GM23248 (cell line): ENCODE results near the gene NACC2. TPM values are rescaled to one million over a fixed set of nuclear protein-coding genes. Genes with fewer than 3 reads are reported as not detected.
A peak's percentile ranks its signal among the peaks of the same experiment; 100 is the strongest.

Experiments used
- DNase-seq: peaks from one replicate; pipeline ENCODE4 v3.0.0-alpha.2; 2015
- H2AFZ ChIP-seq: fragments of 200-600 bp; sonication (generic); 2 replicates; pipeline ENCODE4 v1.6.1; 2016; ENCODE audit warnings: antibody characterized with exemption
- H3F3A ChIP-seq: fragments of 200-600 bp; sonication (generic); 2 replicates; pipeline ENCODE4 v1.6.1; 2016; ENCODE audit warnings: mild to moderate bottlenecking, antibody characterized with exemption, mixed run types; ENCODE audit not compliant: insufficient read depth
- H3K27ac ChIP-seq: fragments of 200-600 bp; sonication (generic); 2 replicates; pipeline ENCODE4 v1.5.1; 2016; ENCODE audit warnings: mild to moderate bottlenecking
- H3K27me3 ChIP-seq: fragments of 200-600 bp; sonication (generic); replicated peaks from 2 replicates; pipeline ENCODE4 v1.6.1; 2016; ENCODE audit warnings: mild to moderate bottlenecking; ENCODE audit not compliant: insufficient read depth
- H3K36me3 ChIP-seq: fragments of 200-600 bp; sonication (generic); 2 replicates; pipeline ENCODE4 v1.6.1; 2016; ENCODE audit warnings: low read depth, mild to moderate bottlenecking
- H3K4me1 ChIP-seq: fragments of 200-600 bp; sonication (generic); 2 replicates; pipeline ENCODE4 v1.6.1; 2016; ENCODE audit warnings: mild to moderate bottlenecking; ENCODE audit not compliant: insufficient read depth
- H3K4me2 ChIP-seq: fragments of 200-600 bp; sonication (generic); one replicate; pipeline ENCODE4 v1.6.1; 2016; ENCODE audit warnings: mild to moderate bottlenecking; ENCODE audit not compliant: unreplicated experiment
- H3K4me3 ChIP-seq: fragments of 200-600 bp; sonication (generic); 2 replicates; pipeline ENCODE4 v1.5.1; 2016; ENCODE audit warnings: mild to moderate bottlenecking
- H3K79me2 ChIP-seq: fragments of 200-600 bp; sonication (generic); 2 replicates; pipeline ENCODE4 v1.6.1; 2016; ENCODE audit warnings: mild to moderate bottlenecking; ENCODE audit not compliant: insufficient read depth
- H3K9ac ChIP-seq: fragments of 200-600 bp; sonication (generic); 2 replicates; pipeline ENCODE4 v1.6.1; 2016; ENCODE audit warnings: mild to moderate bottlenecking
- H3K9me2 ChIP-seq: fragments of 200-600 bp; sonication (generic); 2 replicates; pipeline ENCODE4 v1.6.1; 2016; ENCODE audit warnings: mixed run types, mild to moderate bottlenecking, moderate library complexity; ENCODE audit not compliant: insufficient read depth
- H3K9me3 ChIP-seq: fragments of 200-600 bp; sonication (generic); one replicate; pipeline ENCODE4 v1.6.1; 2017; ENCODE audit warnings: low read depth
- H4K20me1 ChIP-seq: fragments of 200-600 bp; sonication (generic); 2 replicates; pipeline ENCODE4 v1.6.0; 2016; ENCODE audit not compliant: insufficient read depth
- EZH2 ChIP-seq: fragments of 200-600 bp; sonication (generic); IDR thresholded peaks from 2 replicates; pipeline ENCODE4 v1.6.1; 2018; ENCODE audit warnings: antibody characterized with exemption, mild to moderate bottlenecking; ENCODE audit not compliant: insufficient read depth, poor library complexity, severe bottlenecking
- EZH2phosphoT487 ChIP-seq: fragments of 200-600 bp; sonication (generic); IDR thresholded peaks from 2 replicates; pipeline ENCODE4 v1.6.1; 2018; ENCODE audit warnings: antibody characterized with exemption, moderate library complexity, mild to moderate bottlenecking, low read depth; ENCODE audit not compliant: insufficient read depth
- WGBS, 2 experiments: methylation state at CpG; one replicate each; pipeline ENCODE4 v1.1.6; 2015 to 2017; ENCODE audit warnings: low lambda C conversion rate in 2 of 2, low coverage in 1 of 2; ENCODE audit errors: missing lambda C conversion rate in 2 of 2; 5-methylcytosine and 5-hydroxymethylcytosine counted together
- in situ Hi-C: fragments of 300-500 bp; cut with MboI; formaldehyde crosslinking; loops from 2 replicates; pipeline ENCODE4 v1.15.0; 2020
- polyA plus RNA-seq: library from polyadenylated mRNA; unstranded; fragments of >200 nt; fragmentation: Nextera tagmentation; extraction: Ambion mirVana; gene quantifications from 2 replicates; pipeline ENCODE4 v1.2.1, GENCODE V29; 2016
- total RNA-seq: library from RNA; depleted of rRNA; stranded (reverse); fragments of >200 nt; shearing (Covaris generic); gene quantifications from 2 replicates; pipeline ENCODE4 v1.2.3, GENCODE V29; 2014

NACC2 gene
- total and polyA plus RNA-seq, 2 experiments from 2014 or later = 5.3 to 30.7 TPM

GRCh38 chr9:136140046-136140445 lies 45.0 kb upstream of the NACC2 start:
- Histone ChIP-seq H3K4me1 (no peaks in the 10 kb centered on the region), H3K79me2 (no peaks in the 10 kb centered on the region), H3K9me2 (no peaks in the 10 kb centered on the region), H2AFZ (no peak overlapping the region), H3K27ac (no peak overlapping the region), H4K20me1 (no peaks in the 10 kb centered on the region), H3K9ac (no peak overlapping the region), H3K4me2 (no peak overlapping the region), H3K9me3 (no peaks in the 10 kb centered on the region), H3K27me3 (peaks cover 26% of the 10 kb centered on the region), H3K4me3 (no peak overlapping the region), H3K36me3 (no peaks in the 10 kb centered on the region), H3F3A (no peaks in the 10 kb centered on the region)
- DNase-seq = no peak
- WGBS, 2 experiments = 78 to 87% methylated on average over 5 of the region's 5 CpGs
- in situ Hi-C loops = no loop called here
- TF ChIP-seq EZH2 (no peak), EZH2phosphoT487 (no peak)

- WGBS, 2 experiments = 11 to 12% methylated on average over 9 of the region's 9 CpGs
- H4K20me1 ChIP-seq = no peaks in the 10 kb centered on the region
- H3K4me3 ChIP-seq = no peak overlapping the region
- H3K27me3 ChIP-seq = peaks cover 39% of the 10 kb centered on the region
- H3K36me3 ChIP-seq = no peaks in the 10 kb centered on the region
- no peaks in the 10 kb centered on the region for H3K9me2 ChIP-seq
- DNase-seq = peak; percentile 30
- no peak overlapping the region for H3K27ac ChIP-seq
- TF ChIP-seq EZH2phosphoT487 (no peak), EZH2 (no peak)
- H2AFZ ChIP-seq = no peak overlapping the region
- no peaks in the 10 kb centered on the region for H3F3A ChIP-seq
- no peaks in the 10 kb centered on the region for H3K4me1 ChIP-seq
- H3K4me2 ChIP-seq = no peak overlapping the region
- H3K9ac ChIP-seq = no peak overlapping the region
- no peaks in the 10 kb centered on the region for H3K9me3 ChIP-seq
- in situ Hi-C loops = no loop called here
- no peaks in the 10 kb centered on the region for H3K79me2 ChIP-seq
Measured at GRCh38 chr9:136138566-136138965, 43.5 kb upstream of the NACC2 start.

- Histone ChIP-seq H3K27me3 (peaks cover 45% of the 10 kb centered on the region), H4K20me1 (no peaks in the 10 kb centered on the region), H2AFZ (no peak overlapping the region), H3K9me2 (no peaks in the 10 kb centered on the region), H3K4me3 (no peak overlapping the region), H3K79me2 (no peaks in the 10 kb centered on the region), H3K4me2 (no peak overlapping the region), H3K9me3 (no peaks in the 10 kb centered on the region), H3K36me3 (no peaks in the 10 kb centered on the region), H3K9ac (no peak overlapping the region), H3K4me1 (no peaks in the 10 kb centered on the region), H3F3A (no peaks in the 10 kb centered on the region), H3K27ac (no peak overlapping the region)
- no peak for TF ChIP-seq EZH2
- no peak for TF ChIP-seq EZH2phosphoT487
- WGBS, 2 experiments = 50% methylated on average over 25 to 27 of the region's 27 CpGs
- DNase-seq = no peak
- in situ Hi-C loops = no loop called here
Measured at GRCh38 chr9:136137321-136138265, 42.5 kb upstream of the NACC2 start.

- 47 to 52% methylated on average over 33 of the region's 33 CpGs for WGBS, 2 experiments
- TF ChIP-seq EZH2 (no peak), EZH2phosphoT487 (no peak)
- H2AFZ ChIP-seq = no peak overlapping the region
- H3K27me3 ChIP-seq = peaks cover 57% of the 10 kb centered on the region
- H4K20me1 ChIP-seq = no peaks in the 10 kb centered on the region
- H3K27ac ChIP-seq = no peak overlapping the region
- no peak for DNase-seq
- no peaks in the 10 kb centered on the region for H3F3A ChIP-seq
- H3K4me2 ChIP-seq = no peak overlapping the region
- in situ Hi-C loops = no loop called here
- no peak overlapping the region for H3K9ac ChIP-seq
- no peaks in the 10 kb centered on the region for H3K9me3 ChIP-seq
- no peaks in the 10 kb centered on the region for H3K79me2 ChIP-seq
- no peaks in the 10 kb centered on the region for H3K9me2 ChIP-seq
- H3K4me3 ChIP-seq = no peak overlapping the region
- H3K4me1 ChIP-seq = no peaks in the 10 kb centered on the region
- H3K36me3 ChIP-seq = no peaks in the 10 kb centered on the region
Measured at GRCh38 chr9:136136127-136136925, 41.2 kb upstream of the NACC2 start.
